ENCODE results near the gene PACC1. TPM values are rescaled to one million over a fixed set of nuclear protein-coding genes. Genes with fewer than 3 reads are reported as not detected.

The PACC1 gene
- total RNA-seq, 2 experiments from 2014 or later: 1.8 to 2.1 TPM

DNA sequence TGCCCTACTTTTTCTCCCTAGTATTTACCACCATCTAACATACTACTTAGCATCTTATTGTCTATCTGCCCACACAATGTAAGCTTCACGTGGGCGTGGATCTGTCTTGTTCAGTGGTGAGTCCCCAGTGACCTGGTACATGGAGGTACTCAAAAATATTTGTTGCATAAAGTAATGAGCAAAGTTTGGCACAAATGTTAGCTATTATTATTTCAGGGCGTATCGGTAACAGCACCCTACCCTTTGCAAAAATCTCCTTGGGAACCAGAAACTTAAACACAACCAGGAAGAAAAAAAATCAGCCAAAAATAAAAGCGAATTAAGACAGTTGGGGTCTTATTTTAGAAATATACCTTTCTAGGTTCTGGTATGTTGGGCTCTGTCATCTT is 17.6 kb upstream of the PACC1 start:
- CTCF ChIA-PET: interaction anchor here (1.4 kb wide), 1 partner anchor 17 kb away, joined by 4 read pairs; the partner anchor contains the start of gene PACC1
- H3K4me3 ChIP-seq (ENCODE audit: low read length): peak overlapping the region; percentile 28
- Mint-ChIP-seq H3K27me3 (no peaks in the 10 kb centered on the region), H3K9me3 (no peaks in the 10 kb centered on the region), H3K36me3 (ENCODE audit: low read depth) (no peaks in the 10 kb centered on the region), H3K27ac (peak overlapping the region; percentile 65), H3K4me3 (peak overlapping the region; percentile 82), H3K4me1 (ENCODE audit: low read depth) (peaks cover 21% of the 10 kb centered on the region)
- H3K27ac ChIP-seq (ENCODE audit: low read depth in 1 of 2, low read length in 2 of 2): no peak overlapping the region
- H3K4me1 ChIP-seq (ENCODE audit: insufficient read depth, low read length): peaks cover 20% of the 10 kb centered on the region
- ATAC-seq (ENCODE audit: poor library complexity): no peak
- no peaks in the 10 kb centered on the region for H3K9me3 ChIP-seq (ENCODE audit: control insufficient read depth in 1 of 2, insufficient read depth in 1 of 2, low read length in 2 of 2)
- POLR2A ChIA-PET: interaction anchor here (0.6 to 1.6 kb wide), 6 partner anchors 9 to 397 kb away, joined by 3 to 11 read pairs (median 4); partner anchors contain the start of genes DTL, INTS7, NSL1 and PPP2R5A
- no peaks in the 10 kb centered on the region for H3K27me3 ChIP-seq (ENCODE audit: control insufficient read depth in 1 of 2, insufficient read depth in 2 of 2, low read length in 2 of 2)
- TF ChIP-seq CTCF (IDR thresholded peaks at IDR 0.05): no peak
- H3K36me3 ChIP-seq (ENCODE audit: insufficient read depth, low read length): no peaks in the 10 kb centered on the region
- intact Hi-C loops (cut with DNase I, micrococcal nuclease): loop anchor here in 1 of 2 experiments (5.0 kb wide), 2 partner anchors 125 to 150 kb away; no protein-coding TSS in a partner anchor
- no peak for DNase-seq

DNA sequence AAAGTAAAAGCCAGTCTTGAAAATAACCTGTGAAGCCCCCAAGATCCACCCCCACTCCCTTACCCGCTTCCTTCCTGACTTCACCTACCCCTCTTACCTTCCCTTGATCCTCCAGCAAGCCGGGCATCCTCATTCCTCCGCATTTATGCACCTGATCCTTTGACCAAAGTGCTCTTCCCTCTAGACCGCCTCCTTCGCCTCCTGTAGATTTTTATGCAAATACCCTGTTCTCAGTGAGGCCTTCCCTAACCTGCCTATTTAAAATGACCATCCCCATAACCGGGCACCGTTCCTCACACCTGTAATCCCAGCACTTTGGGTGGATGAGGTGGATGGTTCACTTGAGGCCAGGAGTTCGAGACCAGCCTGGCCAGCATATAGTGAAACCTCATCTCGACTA is 17.0 kb upstream of the PACC1 start:
- POLR2A ChIA-PET: interaction anchor here (1.6 kb wide), 1 partner anchor 396 kb away, joined by 11 read pairs; the partner anchor contains the start of genes DTL and INTS7
- no peak overlapping the region for H3K4me3 ChIP-seq (ENCODE audit: low read length)

GRCh38 chr1:212430955-212431394 is 16.3 kb upstream of the PACC1 start:
- intact Hi-C loops (cut with DNase I, micrococcal nuclease): loop anchor here in 1 of 2 experiments (1.0 to 5.0 kb wide), 3 partner anchors 17 to 149 kb away; partner anchors contain the start of gene PACC1
- Mint-ChIP-seq H3K27ac (no peak overlapping the region), H3K27me3 (no peaks in the 10 kb centered on the region), H3K4me1 (ENCODE audit: low read depth) (peaks cover 21% of the 10 kb centered on the region), H3K36me3 (ENCODE audit: low read depth) (no peaks in the 10 kb centered on the region), H3K9me3 (no peaks in the 10 kb centered on the region), H3K4me3 (peak overlapping the region; percentile 53)
- no peaks in the 10 kb centered on the region for H3K9me3 ChIP-seq (ENCODE audit: control insufficient read depth in 1 of 2, insufficient read depth in 1 of 2, low read length in 2 of 2)
- no peak overlapping the region for H3K27ac ChIP-seq (ENCODE audit: low read depth in 1 of 2, low read length in 2 of 2)
- H3K4me3 ChIP-seq (ENCODE audit: low read length): no peak overlapping the region
- ChIA-PET CTCF (interaction anchor here (1.4 kb wide), 2 partner anchors 25 to 46 kb away, joined by 4 read pairs; no protein-coding TSS in a partner anchor), POLR2A (interaction anchor here (1.0 kb wide), 1 partner anchor 145 kb away, joined by 3 read pairs; no protein-coding TSS in a partner anchor)
- H3K4me1 ChIP-seq (ENCODE audit: insufficient read depth, low read length): peaks cover 20% of the 10 kb centered on the region
- H3K27me3 ChIP-seq (ENCODE audit: control insufficient read depth in 1 of 2, insufficient read depth in 2 of 2, low read length in 2 of 2): no peaks in the 10 kb centered on the region
- ATAC-seq (ENCODE audit: poor library complexity) (no peak), DNase-seq (no peak)
- H3K36me3 ChIP-seq (ENCODE audit: insufficient read depth, low read length): no peaks in the 10 kb centered on the region
- TF ChIP-seq CTCF (IDR thresholded peaks at IDR 0.05): no peak

More for the DNA sequence above, 17.0 kb upstream of the PACC1 start:
- Mint-ChIP-seq H3K27me3 (no peaks in the 10 kb centered on the region), H3K4me3 (peak overlapping the region; percentile 53), H3K4me1 (ENCODE audit: low read depth) (peaks cover 21% of the 10 kb centered on the region), H3K27ac (no peak overlapping the region), H3K36me3 (ENCODE audit: low read depth) (no peaks in the 10 kb centered on the region), H3K9me3 (no peaks in the 10 kb centered on the region)
- TF ChIP-seq CTCF (IDR thresholded peaks at IDR 0.05): no peak
- no peak for DNase-seq
- Histone ChIP-seq H3K27me3 (ENCODE audit: control insufficient read depth in 1 of 2, insufficient read depth in 2 of 2, low read length in 2 of 2) (no peaks in the 10 kb centered on the region), H3K9me3 (ENCODE audit: control insufficient read depth in 1 of 2, insufficient read depth in 1 of 2, low read length in 2 of 2) (no peaks in the 10 kb centered on the region), H3K36me3 (ENCODE audit: insufficient read depth, low read length) (no peaks in the 10 kb centered on the region), H3K27ac (ENCODE audit: low read depth in 1 of 2, low read length in 2 of 2) (no peak overlapping the region), H3K4me1 (ENCODE audit: insufficient read depth, low read length) (peaks cover 20% of the 10 kb centered on the region)
- CTCF ChIA-PET: interaction anchor here (1.4 kb wide), 2 partner anchors 17 to 24 kb away, joined by 4 read pairs; partner anchors contain the start of gene PACC1
- ATAC-seq (ENCODE audit: poor library complexity): no peak
- intact Hi-C loops (cut with DNase I, micrococcal nuclease): loop anchor here in 1 of 2 experiments (1.0 to 5.0 kb wide), 3 partner anchors 17 to 149 kb away; partner anchors contain the start of gene PACC1

Measured in CD4-positive, alpha-beta T cell (primary cell).